ENCODE data around the gene LRP3.
"Not testable (repeated sequence)": the region's sequence is repeated elsewhere in the genome, so short reads cannot be mapped to it uniquely, and the experiment has no call there.

LRP3 gene

GRCh38 chr19:33193865-33194362 is at the start of gene LRP3:
Gene LRP3, plus strand, starts transcription at chr19:33194330. Its CDS starts 456 bp downstream, at chr19:33194786.
- DNase-seq (ENCODE audit: low read depth in 2 of 2), result no peak

- no peak for DNase-seq (ENCODE audit: low read depth in 2 of 2)
Measured at GRCh38 chr19:33146209-33146608, 47.9 kb upstream of the LRP3 start.

- DNase-seq (ENCODE audit: low read depth in 2 of 2), result no peak
Measured at GRCh38 chr19:33147538-33147937, 46.6 kb upstream of the LRP3 start.

GRCh38 chr19:33150852-33151518 is 43.1 kb upstream of the LRP3 start:
- no peak for DNase-seq (ENCODE audit: low read depth in 2 of 2)

- no peak for DNase-seq (ENCODE audit: low read depth in 2 of 2)
Measured at GRCh38 chr19:33152176-33152575, 42.0 kb upstream of the LRP3 start.

GRCh38 chr19:33152625-33153024 is 41.5 kb upstream of the LRP3 start:
- DNase-seq (ENCODE audit: low read depth in 2 of 2), result not testable (repeated sequence)

GRCh38 chr19:33154313-33154712 is 39.8 kb upstream of the LRP3 start:
- not testable (repeated sequence) for DNase-seq (ENCODE audit: low read depth in 2 of 2)

- no peak for DNase-seq (ENCODE audit: low read depth in 2 of 2)
Measured at GRCh38 chr19:33156334-33156733, 37.8 kb upstream of the LRP3 start.

GRCh38 chr19:33157906-33158305 is 36.2 kb upstream of the LRP3 start:
- DNase-seq (ENCODE audit: low read depth in 2 of 2), result no peak

GRCh38 chr19:33158365-33158764 is 35.8 kb upstream of the LRP3 start:
- DNase-seq (ENCODE audit: low read depth in 2 of 2), result no peak

- DNase-seq (ENCODE audit: low read depth in 2 of 2), result no peak
Measured at GRCh38 chr19:33159149-33159548, 35.0 kb upstream of the LRP3 start.

GRCh38 chr19:33159893-33160292 is 34.2 kb upstream of the LRP3 start:
- no peak for DNase-seq (ENCODE audit: low read depth in 2 of 2)

GRCh38 chr19:33161201-33161600 is 32.9 kb upstream of the LRP3 start:
- no peak for DNase-seq (ENCODE audit: low read depth in 2 of 2)

GRCh38 chr19:33163481-33163880 is 30.6 kb upstream of the LRP3 start:
- DNase-seq (ENCODE audit: low read depth in 2 of 2), result no peak

GRCh38 chr19:33166037-33166436 is 28.1 kb upstream of the LRP3 start:
- not testable (repeated sequence) for DNase-seq (ENCODE audit: low read depth in 2 of 2)

- DNase-seq (ENCODE audit: low read depth in 2 of 2), result no peak
Measured at GRCh38 chr19:33167438-33167837, 26.7 kb upstream of the LRP3 start.

GRCh38 chr19:33168528-33168927 is 25.6 kb upstream of the LRP3 start:
- no peak for DNase-seq (ENCODE audit: low read depth in 2 of 2)

GRCh38 chr19:33171222-33171795 is 22.8 kb upstream of the LRP3 start:
- DNase-seq (ENCODE audit: low read depth in 2 of 2), result no peak

GRCh38 chr19:33171916-33172359 is 22.2 kb upstream of the LRP3 start:
- DNase-seq (ENCODE audit: low read depth in 2 of 2), result no peak

GRCh38 chr19:33174186-33174585 is 19.9 kb upstream of the LRP3 start:
- no peak for DNase-seq (ENCODE audit: low read depth in 2 of 2)

GRCh38 chr19:33175156-33175782 is 18.9 kb upstream of the LRP3 start:
- no peak for DNase-seq (ENCODE audit: low read depth in 2 of 2)

GRCh38 chr19:33175886-33176669 is 18.1 kb upstream of the LRP3 start:
- peak in 1 of 2 donors; percentile 13 for DNase-seq (ENCODE audit: low read depth in 2 of 2)
